ENCODE data around the gene CECR2. TPM values are rescaled to one million over a fixed set of nuclear protein-coding genes. Genes with fewer than 3 reads are reported as not detected.

Gene CECR2
- total and polyA plus RNA-seq, 2 of the 8 experiments (the other 6 are each of a cell fraction or from before 2014, with no cell fraction given) = 18.3 to 123 TPM

DNA sequence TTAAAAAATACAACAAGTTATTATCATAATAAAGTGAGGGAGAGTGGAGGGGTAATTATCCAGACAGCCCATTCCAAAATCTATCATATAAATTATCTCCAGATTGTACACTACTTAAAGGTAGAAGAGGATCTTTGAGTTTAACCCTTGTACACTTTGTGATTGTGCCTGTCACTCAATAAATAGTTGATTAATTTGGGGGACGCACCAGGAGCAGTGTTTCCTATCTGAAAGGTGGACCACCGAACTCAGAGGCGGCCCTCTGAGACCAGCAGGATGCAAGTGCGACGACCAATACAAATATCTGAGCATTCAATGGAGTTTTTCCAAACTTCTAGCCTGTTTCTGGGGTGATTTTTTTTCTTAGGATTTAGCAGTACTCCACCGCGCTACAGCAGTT lies 1.1 kb upstream of the CECR2 start (continued):
- TF ChIP-seq, protein P1, sequence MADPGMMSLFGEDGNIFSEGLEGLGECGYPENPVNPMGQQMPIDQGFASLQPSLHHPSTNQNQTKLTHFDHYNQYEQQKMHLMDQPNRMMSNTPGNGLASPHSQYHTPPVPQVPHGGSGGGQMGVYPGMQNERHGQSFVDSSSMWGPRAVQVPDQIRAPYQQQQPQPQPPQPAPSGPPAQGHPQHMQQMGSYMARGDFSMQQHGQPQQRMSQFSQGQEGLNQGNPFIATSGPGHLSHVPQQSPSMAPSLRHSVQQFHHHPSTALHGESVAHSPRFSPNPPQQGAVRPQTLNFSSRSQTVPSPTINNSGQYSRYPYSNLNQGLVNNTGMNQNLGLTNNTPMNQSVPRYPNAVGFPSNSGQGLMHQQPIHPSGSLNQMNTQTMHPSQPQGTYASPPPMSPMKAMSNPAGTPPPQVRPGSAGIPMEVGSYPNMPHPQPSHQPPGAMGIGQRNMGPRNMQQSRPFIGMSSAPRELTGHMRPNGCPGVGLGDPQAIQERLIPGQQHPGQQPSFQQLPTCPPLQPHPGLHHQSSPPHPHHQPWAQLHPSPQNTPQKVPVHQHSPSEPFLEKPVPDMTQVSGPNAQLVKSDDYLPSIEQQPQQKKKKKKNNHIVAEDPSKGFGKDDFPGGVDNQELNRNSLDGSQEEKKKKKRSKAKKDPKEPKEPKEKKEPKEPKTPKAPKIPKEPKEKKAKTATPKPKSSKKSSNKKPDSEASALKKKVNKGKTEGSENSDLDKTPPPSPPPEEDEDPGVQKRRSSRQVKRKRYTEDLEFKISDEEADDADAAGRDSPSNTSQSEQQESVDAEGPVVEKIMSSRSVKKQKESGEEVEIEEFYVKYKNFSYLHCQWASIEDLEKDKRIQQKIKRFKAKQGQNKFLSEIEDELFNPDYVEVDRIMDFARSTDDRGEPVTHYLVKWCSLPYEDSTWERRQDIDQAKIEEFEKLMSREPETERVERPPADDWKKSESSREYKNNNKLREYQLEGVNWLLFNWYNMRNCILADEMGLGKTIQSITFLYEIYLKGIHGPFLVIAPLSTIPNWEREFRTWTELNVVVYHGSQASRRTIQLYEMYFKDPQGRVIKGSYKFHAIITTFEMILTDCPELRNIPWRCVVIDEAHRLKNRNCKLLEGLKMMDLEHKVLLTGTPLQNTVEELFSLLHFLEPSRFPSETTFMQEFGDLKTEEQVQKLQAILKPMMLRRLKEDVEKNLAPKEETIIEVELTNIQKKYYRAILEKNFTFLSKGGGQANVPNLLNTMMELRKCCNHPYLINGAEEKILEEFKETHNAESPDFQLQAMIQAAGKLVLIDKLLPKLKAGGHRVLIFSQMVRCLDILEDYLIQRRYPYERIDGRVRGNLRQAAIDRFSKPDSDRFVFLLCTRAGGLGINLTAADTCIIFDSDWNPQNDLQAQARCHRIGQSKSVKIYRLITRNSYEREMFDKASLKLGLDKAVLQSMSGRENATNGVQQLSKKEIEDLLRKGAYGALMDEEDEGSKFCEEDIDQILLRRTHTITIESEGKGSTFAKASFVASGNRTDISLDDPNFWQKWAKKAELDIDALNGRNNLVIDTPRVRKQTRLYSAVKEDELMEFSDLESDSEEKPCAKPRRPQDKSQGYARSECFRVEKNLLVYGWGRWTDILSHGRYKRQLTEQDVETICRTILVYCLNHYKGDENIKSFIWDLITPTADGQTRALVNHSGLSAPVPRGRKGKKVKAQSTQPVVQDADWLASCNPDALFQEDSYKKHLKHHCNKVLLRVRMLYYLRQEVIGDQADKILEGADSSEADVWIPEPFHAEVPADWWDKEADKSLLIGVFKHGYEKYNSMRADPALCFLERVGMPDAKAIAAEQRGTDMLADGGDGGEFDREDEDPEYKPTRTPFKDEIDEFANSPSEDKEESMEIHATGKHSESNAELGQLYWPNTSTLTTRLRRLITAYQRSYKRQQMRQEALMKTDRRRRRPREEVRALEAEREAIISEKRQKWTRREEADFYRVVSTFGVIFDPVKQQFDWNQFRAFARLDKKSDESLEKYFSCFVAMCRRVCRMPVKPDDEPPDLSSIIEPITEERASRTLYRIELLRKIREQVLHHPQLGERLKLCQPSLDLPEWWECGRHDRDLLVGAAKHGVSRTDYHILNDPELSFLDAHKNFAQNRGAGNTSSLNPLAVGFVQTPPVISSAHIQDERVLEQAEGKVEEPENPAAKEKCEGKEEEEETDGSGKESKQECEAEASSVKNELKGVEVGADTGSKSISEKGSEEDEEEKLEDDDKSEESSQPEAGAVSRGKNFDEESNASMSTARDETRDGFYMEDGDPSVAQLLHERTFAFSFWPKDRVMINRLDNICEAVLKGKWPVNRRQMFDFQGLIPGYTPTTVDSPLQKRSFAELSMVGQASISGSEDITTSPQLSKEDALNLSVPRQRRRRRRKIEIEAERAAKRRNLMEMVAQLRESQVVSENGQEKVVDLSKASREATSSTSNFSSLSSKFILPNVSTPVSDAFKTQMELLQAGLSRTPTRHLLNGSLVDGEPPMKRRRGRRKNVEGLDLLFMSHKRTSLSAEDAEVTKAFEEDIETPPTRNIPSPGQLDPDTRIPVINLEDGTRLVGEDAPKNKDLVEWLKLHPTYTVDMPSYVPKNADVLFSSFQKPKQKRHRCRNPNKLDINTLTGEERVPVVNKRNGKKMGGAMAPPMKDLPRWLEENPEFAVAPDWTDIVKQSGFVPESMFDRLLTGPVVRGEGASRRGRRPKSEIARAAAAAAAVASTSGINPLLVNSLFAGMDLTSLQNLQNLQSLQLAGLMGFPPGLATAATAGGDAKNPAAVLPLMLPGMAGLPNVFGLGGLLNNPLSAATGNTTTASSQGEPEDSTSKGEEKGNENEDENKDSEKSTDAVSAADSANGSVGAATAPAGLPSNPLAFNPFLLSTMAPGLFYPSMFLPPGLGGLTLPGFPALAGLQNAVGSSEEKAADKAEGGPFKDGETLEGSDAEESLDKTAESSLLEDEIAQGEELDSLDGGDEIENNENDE (IDR thresholded peaks at IDR 0.05; ENCODE audit: insufficient replicate concordance, low read length) = no peak
- TF ChIP-seq EGR1 (IDR thresholded peaks at IDR 0.05; ENCODE audit: borderline replicate concordance, low read depth, low read length) (no peak), NRF1 (IDR thresholded peaks at IDR 0.05; ENCODE audit: low read depth, low read length) (no peak), NANOG (IDR thresholded peaks at IDR 0.05; ENCODE audit: insufficient read depth, low read depth, low read length, poor library complexity, severe bottlenecking) (no peak), TAF1 (IDR thresholded peaks at IDR 0.05; ENCODE audit: low read depth, low read length) (no peak), HDAC6 (IDR thresholded peaks at IDR 0.05; ENCODE audit: low read depth, low read length) (no peak), EP300 (IDR thresholded peaks at IDR 0.05; ENCODE audit: borderline replicate concordance in 1 of 2, low read depth in 2 of 2, low read length in 2 of 2) (no peak), JUN (IDR thresholded peaks at IDR 0.05; ENCODE audit: low read depth, low read length) (no peak), SP4 (IDR thresholded peaks at IDR 0.05; ENCODE audit: low read length) (no peak), CTBP2 (IDR thresholded peaks at IDR 0.05; ENCODE audit: borderline replicate concordance, insufficient read depth, insufficient read length, low read length) (no peak), ASH2L (IDR thresholded peaks at IDR 0.05; ENCODE audit: low read length) (no peak)
